Gastroesophageal sphincter (tissue), 3 donors: ENCODE data around the gene RASGEF1C.

ENCODE experiments used
- POLR2AphosphoS5 ChIP-seq: sonication (generic); formaldehyde crosslinking; IDR thresholded peaks from one replicate; pipeline ENCODE4 v1.6.1; 2017; ENCODE audit warnings: antibody characterized with exemption
- TF ChIP-seq, protein P1 (sequence below), 4 experiments: fragments of 200-600 bp in 2 of 4; fragments of 450-650 bp in 2 of 4; sonication (generic) in 1 of 4; IDR thresholded peaks; one replicate each; pipeline ENCODE4 v1.5.1; 2017 to 2019; ENCODE audit warnings: antibody characterized with exemption in 4 of 4, mild to moderate bottlenecking in 2 of 4, moderate library complexity in 2 of 4

DNA sequence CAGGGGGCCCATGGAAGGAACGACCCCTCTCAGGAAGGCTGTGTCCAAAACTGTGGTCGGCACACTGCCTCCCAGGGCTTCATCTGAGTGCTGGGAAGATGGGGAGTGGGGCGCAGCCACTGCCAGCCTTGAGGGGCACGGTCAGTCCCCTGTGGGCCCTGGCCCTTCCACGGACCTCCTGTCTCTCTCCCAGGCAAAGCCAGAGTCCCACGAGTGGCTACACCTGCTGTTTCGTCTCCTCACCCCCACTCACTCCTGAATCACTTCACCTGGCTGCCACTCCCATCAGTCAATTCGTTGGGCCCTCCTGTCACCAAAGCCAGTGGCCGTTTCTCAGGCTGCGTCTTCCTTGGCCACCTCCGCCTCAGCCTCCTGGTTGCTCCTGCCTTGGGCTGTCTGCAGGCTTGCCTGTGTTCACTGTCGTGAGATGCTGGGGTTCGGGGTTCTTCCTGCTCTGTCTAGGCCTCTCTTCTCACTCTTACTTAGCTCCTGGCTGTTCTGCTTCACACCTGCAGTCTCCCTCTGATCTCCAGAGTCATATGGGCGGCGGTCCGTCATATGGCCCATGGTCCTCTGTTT, 78.6 kb downstream of the RASGEF1C start:
- TF ChIP-seq, protein P1, sequence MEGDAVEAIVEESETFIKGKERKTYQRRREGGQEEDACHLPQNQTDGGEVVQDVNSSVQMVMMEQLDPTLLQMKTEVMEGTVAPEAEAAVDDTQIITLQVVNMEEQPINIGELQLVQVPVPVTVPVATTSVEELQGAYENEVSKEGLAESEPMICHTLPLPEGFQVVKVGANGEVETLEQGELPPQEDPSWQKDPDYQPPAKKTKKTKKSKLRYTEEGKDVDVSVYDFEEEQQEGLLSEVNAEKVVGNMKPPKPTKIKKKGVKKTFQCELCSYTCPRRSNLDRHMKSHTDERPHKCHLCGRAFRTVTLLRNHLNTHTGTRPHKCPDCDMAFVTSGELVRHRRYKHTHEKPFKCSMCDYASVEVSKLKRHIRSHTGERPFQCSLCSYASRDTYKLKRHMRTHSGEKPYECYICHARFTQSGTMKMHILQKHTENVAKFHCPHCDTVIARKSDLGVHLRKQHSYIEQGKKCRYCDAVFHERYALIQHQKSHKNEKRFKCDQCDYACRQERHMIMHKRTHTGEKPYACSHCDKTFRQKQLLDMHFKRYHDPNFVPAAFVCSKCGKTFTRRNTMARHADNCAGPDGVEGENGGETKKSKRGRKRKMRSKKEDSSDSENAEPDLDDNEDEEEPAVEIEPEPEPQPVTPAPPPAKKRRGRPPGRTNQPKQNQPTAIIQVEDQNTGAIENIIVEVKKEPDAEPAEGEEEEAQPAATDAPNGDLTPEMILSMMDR (IDR thresholded peaks at IDR 0.05) = no peak
- TF ChIP-seq POLR2AphosphoS5 = no peak
